K562 (cell line): ENCODE results near the gene LIAS. TPM values are rescaled to one million over a fixed set of nuclear protein-coding genes. Genes with fewer than 3 reads are reported as not detected.

Experiments
- ARID2 ChIP-seq: fragments of 450-650 bp; IDR thresholded peaks from 2 replicates; pipeline ENCODE4 v1.6.1; 2017; ENCODE audit warnings: antibody characterized with exemption, mild to moderate bottlenecking
- CBFA2T3 ChIP-seq: fragments of 450-650 bp; IDR thresholded peaks from 2 replicates; pipeline ENCODE4 v1.6.1; 2017
- CBX3 ChIP-seq, 2 experiments: IDR thresholded peaks; 1 replicate in 1 of 2; 2 replicates in 1 of 2; pipeline ENCODE4 v1.6.1; 2012; ENCODE audit warnings: inconsistent platforms in 2 of 2, low read length in 2 of 2, borderline replicate concordance in 1 of 2, control low read depth in 1 of 2
- CHAMP1 ChIP-seq: fragments of 450-650 bp; IDR thresholded peaks from 2 replicates; pipeline ENCODE4 v1.6.1; 2016; ENCODE audit warnings: mild to moderate bottlenecking
- HMGN3 ChIP-seq: IDR thresholded peaks from 2 replicates; pipeline ENCODE4 v1.6.1; 2011; ENCODE audit warnings: borderline replicate concordance, low read depth, mild to moderate bottlenecking, mixed read lengths, low read length; ENCODE audit not compliant: insufficient read length; ENCODE audit errors: extremely low read depth
- NCOR1 ChIP-seq: fragments of 450-650 bp; IDR thresholded peaks from 2 replicates; pipeline ENCODE4 v1.6.1; 2016; ENCODE audit warnings: mild to moderate bottlenecking, moderate library complexity
- OTX1 ChIP-seq: fragments of 450-650 bp; formaldehyde crosslinking; IDR thresholded peaks from 2 replicates; pipeline ENCODE4 v1.4.0; 2022; ENCODE audit warnings: mild to moderate bottlenecking
- PTBP1 ChIP-seq: fragments of 200-400 bp; formaldehyde crosslinking; IDR thresholded peaks from 2 replicates; pipeline ENCODE4 v1.6.1; 2017; ENCODE audit warnings: low read depth, low read length
- SETDB1 ChIP-seq: IDR thresholded peaks from one replicate; pipeline ENCODE4 v1.6.1; 2012; ENCODE audit warnings: low read length, control low read depth, inconsistent platforms
- SIN3A ChIP-seq, 2 experiments: fragments of 150-350 bp in 1 of 2; IDR thresholded peaks; 2 replicates each; pipeline ENCODE4 v1.6.1; 2011 to 2016; ENCODE audit warnings: borderline replicate concordance in 2 of 2, low read depth in 2 of 2, low read length in 2 of 2, mild to moderate bottlenecking in 2 of 2, moderate library complexity in 2 of 2; ENCODE audit not compliant: control insufficient read depth in 1 of 2
- SMAD1 ChIP-seq: fragments of 150-350 bp; IDR thresholded peaks from 2 replicates; pipeline ENCODE4 v1.6.1; 2014; ENCODE audit warnings: low read length, low read depth; ENCODE audit not compliant: partially characterized antibody
- STAT6 ChIP-seq: sonication (generic); formaldehyde crosslinking; IDR thresholded peaks from 2 replicates; pipeline ENCODE4 v1.8.1; 2023; ENCODE audit warnings: mild to moderate bottlenecking, missing genetic modification reagents
- XRCC4 ChIP-seq: IDR thresholded peaks from one replicate; pipeline ENCODE4 v1.6.1; 2011; ENCODE audit not compliant: insufficient read depth, insufficient read length; ENCODE audit errors: extremely low read depth
- ZBTB43 ChIP-seq: sonication (generic); formaldehyde crosslinking; IDR thresholded peaks from 2 replicates; pipeline ENCODE4 v1.8.0; 2023; ENCODE audit warnings: mild to moderate bottlenecking, missing genetic modification reagents
- ZBTB7A ChIP-seq: IDR thresholded peaks from 2 replicates; pipeline ENCODE4 v1.6.1; 2011; ENCODE audit warnings: low read depth, mild to moderate bottlenecking, low read length, moderate library complexity, borderline replicate concordance; ENCODE audit not compliant: control insufficient read depth
- ZNF444 ChIP-seq: fragments of 250-450 bp; sonication (Bioruptor Pico); IDR thresholded peaks from 2 replicates; pipeline ENCODE4 v1.4.0; 2020; ENCODE audit warnings: mild to moderate bottlenecking, moderate library complexity
- ZNF695 ChIP-seq: fragments of 450-650 bp; formaldehyde crosslinking; IDR thresholded peaks from 2 replicates; pipeline ENCODE4 v1.4.0; 2020; ENCODE audit warnings: mild to moderate bottlenecking, moderate library complexity
- ZNF76 ChIP-seq: fragments of 250-450 bp; sonication (Bioruptor Pico); IDR thresholded peaks from 2 replicates; pipeline ENCODE4 v1.4.0; 2020; ENCODE audit warnings: mild to moderate bottlenecking, moderate library complexity, borderline replicate concordance
- polyA plus RNA-seq, 8 experiments: library from polyadenylated mRNA; depleted of rRNA in 4 of 8; stranded (reverse) in 5 of 8; unstranded in 3 of 8; fragments of >200 nt; fragmentation: Nextera tagmentation in 2 of 8; fragmentation: Illumina TruSeq in 1 of 8; extraction: Ambion mirVana in 2 of 8; extraction: Trizol in 1 of 8; gene quantifications; 2 replicates each; pipeline versions ENCODE4 v1.2.1 to v1.2.3, GENCODE V29; 2011 to 2014; ENCODE audit warnings: inconsistent platforms in 1 of 8, missing spikeins in 1 of 8
- total RNA-seq, 7 experiments: library from RNA; depleted of rRNA in 6 of 7; stranded (reverse); fragments of >200 nt in 6 of 7; fragmentation: Illumina TruSeq in 2 of 7; extraction: Trizol in 2 of 7; gene quantifications; 2 replicates each; pipeline versions ENCODE4 v1.2.1 to v1.2.3, GENCODE V29; 2011 to 2021; ENCODE audit warnings: low replicate concordance in 1 of 7

LIAS gene
- total and polyA plus RNA-seq, 9 of the 15 experiments (the other 6 are each of a cell fraction or from before 2014, with no cell fraction given), result 21.9 to 57.1 (median 42.1) TPM

GRCh38 chr4:39458505-39459300 lies at the start of gene LIAS, which contains the start of gene RPL9 (continued):
- TF ChIP-seq ZBTB7A (no peak), SIN3A (IDR thresholded peaks at IDR 0.05; ENCODE audit: borderline replicate concordance in 2 of 2, control insufficient read depth in 1 of 2, low read depth in 2 of 2, low read length in 2 of 2) (no peak; a peak in 3 of 4 replicates), XRCC4 (no peak), ARID2 (peak; percentile 18; the same call in 1 of the 2 replicates), NCOR1 (peak; percentile 34; the same call in 1 of the 2 replicates), HMGN3 (peak; percentile 34), ZBTB43 (CRISPR knock-in tag) (no peak; the same call in 1 of the 2 replicates), ZNF444 (CRISPR knock-in tag) (no peak), STAT6 (CRISPR knock-in tag) (peak; percentile 80; the same call in 1 of the 2 replicates), SMAD1 (peak; percentile 94), SETDB1 (no peak), ZNF76 (no peak), CBFA2T3 (no peak), CHAMP1 (peak; percentile 76; the same call in 1 of the 2 replicates), ZNF695 (CRISPR knock-in tag) (no peak), CBX3 (IDR thresholded peaks at IDR 0.05; ENCODE audit: borderline replicate concordance in 1 of 2, low read length in 2 of 2) (0 out of 3 replicates have a peak, but pooled peaks of 1 of the 2 experiments have one; percentile 8), OTX1 (CRISPR knock-in tag) (peak; percentile 7; the same call in 1 of the 2 replicates), PTBP1 (0 out of 2 replicates have a peak, but pooled peaks have one; percentile 17)
